Liver (tissue), 9 donors: Measurements from ENCODE around the gene RANBP3. TPM values are rescaled to one million over a fixed set of nuclear protein-coding genes. Genes with fewer than 3 reads are reported as not detected.

Source experiments
- DNase-seq: peaks from one replicate; pipeline ENCODE4 v3.0.0-alpha.2; 2017; ENCODE audit warnings: low spot score
- H3K27ac ChIP-seq, 2 donors: one replicate each; pipeline ENCODE4 v1.7.0; 2013; ENCODE audit warnings: inconsistent platforms in 2 of 2, low read length in 2 of 2, control low read depth in 1 of 2, low read depth in 1 of 2, mild to moderate bottlenecking in 1 of 2
- H3K27me3 ChIP-seq, 4 donors: one replicate each; pipeline versions ENCODE4 v1.6.1 to v1.7.0; 2013; ENCODE audit warnings: low read length in 3 of 4, inconsistent platforms in 1 of 4, mild to moderate bottlenecking in 1 of 4, moderate library complexity in 1 of 4; ENCODE audit not compliant: control insufficient read depth in 4 of 4, insufficient read depth in 4 of 4
- H3K36me3 ChIP-seq, 4 donors: one replicate each; pipeline versions ENCODE4 v1.6.1 to v1.7.0; 2013; ENCODE audit warnings: low read length in 3 of 4, mild to moderate bottlenecking in 3 of 4, low read depth in 1 of 4, moderate library complexity in 1 of 4; ENCODE audit not compliant: control insufficient read depth in 4 of 4, insufficient read depth in 3 of 4
- H3K4me1 ChIP-seq, 4 donors: one replicate each; pipeline versions ENCODE4 v1.6.1 to v1.7.0; 2013; ENCODE audit warnings: low read length in 3 of 4, mild to moderate bottlenecking in 3 of 4, moderate library complexity in 1 of 4; ENCODE audit not compliant: control insufficient read depth in 4 of 4, insufficient read depth in 4 of 4
- H3K4me3 ChIP-seq, 3 donors: one replicate each; pipeline versions ENCODE4 v1.6.1 to v1.7.0; 2013; ENCODE audit warnings: low read length in 3 of 3, control low read depth in 1 of 3, low read depth in 1 of 3, mild to moderate bottlenecking in 1 of 3
- H3K9ac ChIP-seq, 2 donors: one replicate each; pipeline ENCODE4 v1.7.0; 2013; ENCODE audit warnings: low read length in 2 of 2, mild to moderate bottlenecking in 2 of 2, moderate library complexity in 2 of 2, control low read depth in 1 of 2, low read depth in 1 of 2
- H3K9me3 ChIP-seq, 4 donors: one replicate each; pipeline versions ENCODE4 v1.6.1 to v1.7.0; 2013; ENCODE audit warnings: low read length in 3 of 4; ENCODE audit not compliant: control insufficient read depth in 4 of 4
- ATF3 ChIP-seq: IDR thresholded peaks from 2 replicates; pipeline ENCODE4 v1.6.1; 2016; ENCODE audit warnings: antibody characterized with exemption
- CTCF ChIP-seq: fragments of 150-350 bp; IDR thresholded peaks from 2 replicates; pipeline ENCODE4 v1.5.1; 2017; ENCODE audit warnings: improper control_type of control experiment, low read depth, low read length; ENCODE audit not compliant: missing input control
- EGR1 ChIP-seq, 2 donors: IDR thresholded peaks; 2 replicates each; pipeline ENCODE4 v1.6.1; 2016 to 2018; ENCODE audit warnings: antibody characterized with exemption in 2 of 2, low read depth in 2 of 2
- FOXA1 ChIP-seq: IDR thresholded peaks from 2 replicates; pipeline ENCODE4 v1.6.1; 2016; ENCODE audit warnings: antibody characterized with exemption
- FOXA2 ChIP-seq: IDR thresholded peaks from 2 replicates; pipeline ENCODE4 v1.6.1; 2016; ENCODE audit warnings: antibody characterized with exemption
- GABPA ChIP-seq, 2 donors: IDR thresholded peaks in 1 of 2; conservative IDR thresholded peaks in 1 of 2; 2 replicates each; pipeline ENCODE4 v1.6.1; 2016; ENCODE audit warnings: antibody characterized with exemption in 2 of 2, mild to moderate bottlenecking in 1 of 2, moderate library complexity in 1 of 2
- HNF4A ChIP-seq, 2 donors: conservative IDR thresholded peaks; 2 replicates each; pipeline ENCODE4 v1.6.1; 2016; ENCODE audit warnings: antibody characterized with exemption in 2 of 2, mild to moderate bottlenecking in 2 of 2
- HNF4G ChIP-seq: IDR thresholded peaks from 2 replicates; pipeline ENCODE4 v1.6.1; 2016; ENCODE audit warnings: antibody characterized with exemption
- JUND ChIP-seq, 2 donors: IDR thresholded peaks; 2 replicates each; pipeline ENCODE4 v1.6.1; 2016; ENCODE audit warnings: antibody characterized with exemption in 2 of 2
- NR2F2 ChIP-seq: IDR thresholded peaks from 2 replicates; pipeline ENCODE4 v1.6.1; 2016; ENCODE audit warnings: antibody characterized with exemption
- RAD21 ChIP-seq, 2 donors: IDR thresholded peaks; 2 replicates each; pipeline ENCODE4 v1.6.1; 2016; ENCODE audit warnings: antibody characterized with exemption in 2 of 2, mild to moderate bottlenecking in 2 of 2
- RXRA ChIP-seq, 2 donors: IDR thresholded peaks; 2 replicates each; pipeline ENCODE4 v1.6.1; 2017 to 2018; ENCODE audit warnings: antibody characterized with exemption in 2 of 2, mild to moderate bottlenecking in 1 of 2
- SP1 ChIP-seq: IDR thresholded peaks from 2 replicates; pipeline ENCODE4 v1.6.1; 2018; ENCODE audit warnings: antibody characterized with exemption, mild to moderate bottlenecking
- TAF1 ChIP-seq: conservative IDR thresholded peaks from 2 replicates; pipeline ENCODE4 v1.6.1; 2016; ENCODE audit warnings: antibody characterized with exemption, mild to moderate bottlenecking
- YY1 ChIP-seq: IDR thresholded peaks from 2 replicates; pipeline ENCODE4 v1.6.1; 2016; ENCODE audit warnings: antibody characterized with exemption, mild to moderate bottlenecking
- WGBS: extraction: QIAGEN DNeasy Blood & Tissue Kit; methylation state at CpG from one replicate; pipeline ENCODE4 v1.1.7; 2013; 5-methylcytosine and 5-hydroxymethylcytosine counted together
- polyA plus RNA-seq, 2 donors: library from polyadenylated mRNA; stranded (reverse) in 1 of 2; unstranded in 1 of 2; fragments of 200-250 nt in 1 of 2; fragments of >200 nt in 1 of 2; fragmentation: Nextera tagmentation in 1 of 2; extraction: Ambion mirVana in 1 of 2; gene quantifications; one replicate each; pipeline versions ENCODE4 v1.2.1 to v1.2.3, GENCODE V29; 2013 to 2015
- total RNA-seq, 2 donors: library from RNA; depleted of rRNA; stranded (reverse); fragments of >200 nt; gene quantifications; one replicate each; pipeline ENCODE4 v1.2.3, GENCODE V29; 2014
- TF ChIP-seq, protein P1 (sequence below): IDR thresholded peaks from 2 replicates; pipeline ENCODE4 v1.6.1; 2016; ENCODE audit warnings: antibody characterized with exemption
- TF ChIP-seq, protein P2 (sequence below): IDR thresholded peaks from 2 replicates; pipeline ENCODE4 v1.6.1; 2016; ENCODE audit warnings: antibody characterized with exemption
- TF ChIP-seq, protein P3 (sequence below): IDR thresholded peaks from 2 replicates; pipeline ENCODE4 v1.6.1; 2016; ENCODE audit warnings: antibody characterized with exemption, mild to moderate bottlenecking
- donor health status: healthy.
- donor health status: healthy.
- donor health status: healthy.
- donor health status: healthy.
- donor health status: healthy.

The RANBP3 gene
- total and polyA plus RNA-seq, 4 donors: 10.0 to 23.3 (median 20.7) TPM

GRCh38 chr19:5880604-5881078 is 97.3 kb downstream of the RANBP3 start:
- Histone ChIP-seq H3K27ac (peak overlapping the region; percentile 53 to 76), H3K4me1 (peaks cover 10 to 23% (median 14%) of the 10 kb centered on the region in 4 donors), H3K27me3 (no peaks in the 10 kb centered on the region), H3K9me3 (no peaks in the 10 kb centered on the region), H3K36me3 (no peaks in the 10 kb centered on the region), H3K4me3 (no peak overlapping the region), H3K9ac (peak overlapping the region in 1 of 2 donors; percentile 58)
- 14% methylated on average over 15 of the region's 15 CpGs for WGBS
- TF ChIP-seq, protein P1, sequence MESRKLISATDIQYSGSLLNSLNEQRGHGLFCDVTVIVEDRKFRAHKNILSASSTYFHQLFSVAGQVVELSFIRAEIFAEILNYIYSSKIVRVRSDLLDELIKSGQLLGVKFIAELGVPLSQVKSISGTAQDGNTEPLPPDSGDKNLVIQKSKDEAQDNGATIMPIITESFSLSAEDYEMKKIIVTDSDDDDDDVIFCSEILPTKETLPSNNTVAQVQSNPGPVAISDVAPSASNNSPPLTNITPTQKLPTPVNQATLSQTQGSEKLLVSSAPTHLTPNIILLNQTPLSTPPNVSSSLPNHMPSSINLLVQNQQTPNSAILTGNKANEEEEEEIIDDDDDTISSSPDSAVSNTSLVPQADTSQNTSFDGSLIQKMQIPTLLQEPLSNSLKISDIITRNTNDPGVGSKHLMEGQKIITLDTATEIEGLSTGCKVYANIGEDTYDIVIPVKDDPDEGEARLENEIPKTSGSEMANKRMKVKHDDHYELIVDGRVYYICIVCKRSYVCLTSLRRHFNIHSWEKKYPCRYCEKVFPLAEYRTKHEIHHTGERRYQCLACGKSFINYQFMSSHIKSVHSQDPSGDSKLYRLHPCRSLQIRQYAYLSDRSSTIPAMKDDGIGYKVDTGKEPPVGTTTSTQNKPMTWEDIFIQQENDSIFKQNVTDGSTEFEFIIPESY: peak; percentile 45
- no peak for TF ChIP-seq FOXA1
- TF ChIP-seq CTCF: no peak
- TF ChIP-seq FOXA2: peak; percentile 44
- peak; percentile 72 for TF ChIP-seq SP1
- peak; percentile 75 for TF ChIP-seq HNF4G
- TF ChIP-seq RXRA (IDR thresholded peaks at IDR 0.05): peak; percentile 75 to 79
- TF ChIP-seq RAD21 (IDR thresholded peaks at IDR 0.05): peak; percentile 35 to 59
- TF ChIP-seq ATF3: no peak
- peak in 1 of 2 donors; percentile 49 for TF ChIP-seq EGR1 (IDR thresholded peaks at IDR 0.05; ENCODE audit: low read depth in 2 of 2)
- no peak for TF ChIP-seq GABPA (IDR thresholded peaks at IDR 0.05 in 1 of 2, conservative IDR thresholded peaks at IDR 0.05 in 1 of 2)
- TF ChIP-seq YY1: peak; percentile 7
- TF ChIP-seq TAF1: no peak
- TF ChIP-seq, protein P2, sequence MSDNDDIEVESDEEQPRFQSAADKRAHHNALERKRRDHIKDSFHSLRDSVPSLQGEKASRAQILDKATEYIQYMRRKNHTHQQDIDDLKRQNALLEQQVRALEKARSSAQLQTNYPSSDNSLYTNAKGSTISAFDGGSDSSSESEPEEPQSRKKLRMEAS: peak; percentile 63
- TF ChIP-seq NR2F2: peak; percentile 47
- TF ChIP-seq, protein P3, sequence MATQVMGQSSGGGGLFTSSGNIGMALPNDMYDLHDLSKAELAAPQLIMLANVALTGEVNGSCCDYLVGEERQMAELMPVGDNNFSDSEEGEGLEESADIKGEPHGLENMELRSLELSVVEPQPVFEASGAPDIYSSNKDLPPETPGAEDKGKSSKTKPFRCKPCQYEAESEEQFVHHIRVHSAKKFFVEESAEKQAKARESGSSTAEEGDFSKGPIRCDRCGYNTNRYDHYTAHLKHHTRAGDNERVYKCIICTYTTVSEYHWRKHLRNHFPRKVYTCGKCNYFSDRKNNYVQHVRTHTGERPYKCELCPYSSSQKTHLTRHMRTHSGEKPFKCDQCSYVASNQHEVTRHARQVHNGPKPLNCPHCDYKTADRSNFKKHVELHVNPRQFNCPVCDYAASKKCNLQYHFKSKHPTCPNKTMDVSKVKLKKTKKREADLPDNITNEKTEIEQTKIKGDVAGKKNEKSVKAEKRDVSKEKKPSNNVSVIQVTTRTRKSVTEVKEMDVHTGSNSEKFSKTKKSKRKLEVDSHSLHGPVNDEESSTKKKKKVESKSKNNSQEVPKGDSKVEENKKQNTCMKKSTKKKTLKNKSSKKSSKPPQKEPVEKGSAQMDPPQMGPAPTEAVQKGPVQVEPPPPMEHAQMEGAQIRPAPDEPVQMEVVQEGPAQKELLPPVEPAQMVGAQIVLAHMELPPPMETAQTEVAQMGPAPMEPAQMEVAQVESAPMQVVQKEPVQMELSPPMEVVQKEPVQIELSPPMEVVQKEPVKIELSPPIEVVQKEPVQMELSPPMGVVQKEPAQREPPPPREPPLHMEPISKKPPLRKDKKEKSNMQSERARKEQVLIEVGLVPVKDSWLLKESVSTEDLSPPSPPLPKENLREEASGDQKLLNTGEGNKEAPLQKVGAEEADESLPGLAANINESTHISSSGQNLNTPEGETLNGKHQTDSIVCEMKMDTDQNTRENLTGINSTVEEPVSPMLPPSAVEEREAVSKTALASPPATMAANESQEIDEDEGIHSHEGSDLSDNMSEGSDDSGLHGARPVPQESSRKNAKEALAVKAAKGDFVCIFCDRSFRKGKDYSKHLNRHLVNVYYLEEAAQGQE: peak; percentile 57
- peak; percentile 63 to 73 for TF ChIP-seq JUND (IDR thresholded peaks at IDR 0.05)
- TF ChIP-seq HNF4A (conservative IDR thresholded peaks at IDR 0.05): peak; percentile 80 to 86
- DNase-seq: peak; percentile 71
